ENCODE results near the gene KIF12.
"Not testable (repeated sequence)": the region's sequence is repeated elsewhere in the genome, so short reads cannot be mapped to it uniquely, and the experiment has no call there.

The KIF12 gene

GRCh38 chr9:114061292-114061691 lies 37.8 kb downstream of the KIF12 start:
- DNase-seq = no peak

GRCh38 chr9:114060711-114061110 lies 38.4 kb downstream of the KIF12 start:
- no peak for DNase-seq

- no peak for DNase-seq
Observed at GRCh38 chr9:114060070-114060469, 39.0 kb downstream of the KIF12 start.

- no peak for DNase-seq
Observed at GRCh38 chr9:114059047-114059803, 39.9 kb downstream of the KIF12 start.

- no peak for DNase-seq
Observed at GRCh38 chr9:114058688-114059046, 40.4 kb downstream of the KIF12 start.

- DNase-seq = no peak
Observed at GRCh38 chr9:114057161-114057885, 41.8 kb downstream of the KIF12 start.

- no peak for DNase-seq
Observed at GRCh38 chr9:114056527-114056926, 42.6 kb downstream of the KIF12 start.

GRCh38 chr9:114055894-114056293 lies 43.2 kb downstream of the KIF12 start:
- DNase-seq = no peak

- DNase-seq = no peak
Observed at GRCh38 chr9:114055061-114055460, 44.0 kb downstream of the KIF12 start.

GRCh38 chr9:114054191-114054690 lies 44.9 kb downstream of the KIF12 start:
- DNase-seq = no peak

GRCh38 chr9:114053246-114054005 lies 45.7 kb downstream of the KIF12 start:
- DNase-seq = no peak

- no peak for DNase-seq
Observed at GRCh38 chr9:114051706-114052105, 47.4 kb downstream of the KIF12 start.

GRCh38 chr9:114051281-114051680 lies 47.8 kb downstream of the KIF12 start:
- DNase-seq = no peak

- DNase-seq = no peak
Observed at GRCh38 chr9:114050646-114051045, 48.4 kb downstream of the KIF12 start.

GRCh38 chr9:114050226-114050568 lies 48.9 kb downstream of the KIF12 start:
- DNase-seq = no peak

- DNase-seq = no peak
Observed at GRCh38 chr9:114049441-114050225, 49.5 kb downstream of the KIF12 start.

- no peak for DNase-seq
Observed at GRCh38 chr9:114048533-114049415, 50.3 kb downstream of the KIF12 start.

GRCh38 chr9:114047717-114048116 lies 51.4 kb downstream of the KIF12 start:
- no peak for DNase-seq

GRCh38 chr9:114046875-114047274 lies 52.2 kb downstream of the KIF12 start:
- no peak for DNase-seq

GRCh38 chr9:114046237-114046755 lies 52.8 kb downstream of the KIF12 start:
- no peak for DNase-seq

GRCh38 chr9:114043660-114044059 lies 55.4 kb downstream of the KIF12 start:
- DNase-seq = not testable (repeated sequence)
